COLO829 (cell line): Measurements from ENCODE around the gene TACR2.

Experiments used
- DNase-seq: peaks from one replicate; pipeline ENCODE4 v3.0.0; 2012; ENCODE audit warnings: low spot score

Gene TACR2

DNA sequence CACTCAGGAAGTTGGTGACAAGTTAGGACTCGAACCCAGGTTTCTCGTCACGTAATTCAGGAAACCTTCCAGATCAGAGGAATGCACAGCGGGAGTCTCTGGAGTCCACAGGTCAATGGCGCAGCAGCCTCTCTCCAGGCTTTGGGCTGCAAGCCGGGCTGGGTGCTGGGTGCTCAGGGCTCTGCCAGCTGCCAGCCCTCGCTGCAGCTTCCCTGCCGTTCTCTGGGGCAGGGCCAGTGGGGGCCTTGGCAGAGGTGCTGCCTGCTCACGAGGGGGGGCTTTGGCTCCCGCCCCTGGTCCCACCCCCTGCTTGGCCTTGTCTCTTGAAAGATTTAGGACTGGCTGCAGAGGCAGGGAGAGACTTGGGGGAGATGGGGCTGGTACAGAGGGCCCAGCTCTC, at the start of gene TACR2:
TACR2 (minus strand) TSS at position 224 of the 400 bp plus-strand sequence. CDS start 595 bp downstream, outside the sequence.
- no peak for DNase-seq

DNA sequence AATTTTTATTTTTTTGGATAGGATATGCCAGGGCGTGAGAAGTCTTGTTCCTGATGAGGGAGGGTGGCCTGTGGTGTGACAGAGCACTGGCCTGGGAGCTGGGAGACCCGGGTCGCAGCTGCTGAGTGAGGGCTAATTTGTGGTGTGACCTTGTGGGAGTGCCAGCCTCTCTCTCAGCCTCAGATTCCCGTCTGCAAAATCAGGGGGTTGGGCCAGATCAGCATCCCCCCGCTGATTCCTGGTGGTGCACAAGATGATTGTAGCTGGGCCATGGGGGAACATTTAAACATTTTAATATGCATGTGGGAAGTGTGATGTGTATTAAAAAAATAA, 49.4 kb upstream of the TACR2 start:
- DNase-seq = no peak

DNA sequence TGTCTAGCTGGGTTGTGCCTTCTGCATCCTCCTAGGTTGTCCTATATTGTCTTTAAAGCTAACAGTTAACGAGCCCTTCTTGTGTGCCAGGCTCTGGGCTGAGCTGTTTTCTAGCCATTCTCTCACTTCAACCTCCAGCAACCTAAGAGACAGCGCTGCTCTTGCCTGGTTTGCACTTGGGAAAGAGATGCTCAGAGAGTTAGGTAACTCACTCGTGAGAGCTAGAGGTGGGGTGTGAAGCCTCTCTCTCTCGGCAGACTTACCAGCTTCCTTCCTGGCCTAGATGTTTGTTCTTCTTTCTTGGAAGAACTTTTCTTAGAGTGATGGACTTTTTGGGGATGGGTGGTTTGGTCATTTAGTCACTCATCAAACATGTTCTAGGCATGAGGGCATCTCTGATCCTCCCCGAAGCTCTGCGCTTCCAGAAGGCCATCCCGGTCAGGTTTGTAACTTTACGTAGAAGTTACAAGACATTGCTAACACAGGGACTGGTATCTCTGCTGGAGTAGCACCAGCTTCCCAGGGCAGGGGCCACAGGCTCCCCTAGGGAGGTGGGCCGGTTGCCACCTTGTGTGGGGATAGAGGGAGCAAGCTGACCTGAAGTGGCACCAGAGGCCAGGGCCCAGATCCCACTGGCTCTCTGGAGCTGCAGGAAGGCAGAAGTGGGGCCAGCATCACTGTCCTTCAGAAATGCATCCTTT, 48.9 kb upstream of the TACR2 start:
- DNase-seq = no peak

DNA sequence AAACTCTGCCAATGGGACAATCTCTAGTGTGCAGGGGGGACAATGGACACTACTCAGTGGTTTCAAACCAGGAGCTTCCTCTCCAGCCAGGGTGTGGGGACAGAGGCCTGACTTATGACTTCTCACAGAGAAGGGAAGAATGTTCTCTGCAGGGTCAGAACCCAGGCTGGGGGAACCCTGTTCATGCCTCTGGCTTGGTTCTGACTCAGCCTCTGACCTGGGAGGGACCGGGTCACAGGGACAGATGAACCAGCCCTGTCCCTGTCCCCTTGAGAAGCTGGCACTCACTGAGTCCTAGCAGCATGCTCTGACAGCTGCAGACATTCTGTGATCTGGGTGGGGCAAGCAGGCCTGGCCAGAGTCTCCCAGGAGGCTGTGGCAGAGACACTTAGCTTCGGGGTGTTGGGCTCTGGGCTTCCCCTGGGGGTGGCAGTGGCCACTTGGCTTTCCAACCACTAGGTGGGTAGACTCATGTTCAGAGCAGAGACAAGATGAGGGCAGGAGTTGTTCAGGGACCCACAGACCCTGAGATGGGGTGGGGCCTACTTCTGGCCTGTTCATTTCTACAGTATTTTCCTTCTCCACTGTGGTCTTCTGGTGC, 48.2 kb upstream of the TACR2 start:
- DNase-seq = no peak

DNA sequence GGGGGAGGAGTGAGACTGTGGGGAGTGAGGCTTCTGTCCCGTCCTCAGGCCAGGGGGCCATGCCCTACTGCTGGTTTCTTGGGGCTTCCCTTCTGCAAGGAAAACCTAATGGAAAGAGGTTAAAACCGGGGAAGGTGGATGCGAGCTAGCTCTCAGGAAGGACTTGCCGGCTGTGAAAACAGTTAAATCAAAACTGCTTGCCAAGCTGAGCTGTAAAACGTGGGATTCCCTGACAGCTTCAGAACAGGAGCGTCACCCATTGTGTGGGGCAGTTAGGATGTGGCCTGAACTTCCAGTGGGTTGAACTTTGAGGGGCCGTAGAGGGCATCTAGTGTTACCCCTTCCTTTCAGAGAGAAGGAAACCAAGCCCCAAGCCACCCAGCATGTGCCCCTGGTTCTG, 47.7 kb upstream of the TACR2 start:
- DNase-seq = no peak

DNA sequence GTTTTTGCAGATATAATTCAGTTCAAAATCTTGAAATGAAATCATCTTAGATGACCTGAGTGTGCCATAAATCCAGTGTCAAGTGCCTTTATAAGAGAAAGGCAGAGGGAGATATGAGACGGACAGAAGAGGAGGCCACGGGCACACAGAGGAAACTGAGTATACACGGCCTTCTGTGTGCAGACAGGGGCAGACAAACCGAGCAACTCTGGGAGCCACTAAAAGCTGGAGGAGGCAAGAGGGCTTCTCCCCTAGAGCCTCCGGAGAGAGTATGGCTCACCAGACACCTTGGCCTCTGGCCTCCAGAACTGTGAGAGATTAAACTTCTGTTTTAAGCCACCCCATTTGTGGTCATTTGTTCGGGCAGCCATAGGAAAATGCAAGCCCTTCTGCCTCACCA, 47.2 kb upstream of the TACR2 start:
- DNase-seq = no peak

DNA sequence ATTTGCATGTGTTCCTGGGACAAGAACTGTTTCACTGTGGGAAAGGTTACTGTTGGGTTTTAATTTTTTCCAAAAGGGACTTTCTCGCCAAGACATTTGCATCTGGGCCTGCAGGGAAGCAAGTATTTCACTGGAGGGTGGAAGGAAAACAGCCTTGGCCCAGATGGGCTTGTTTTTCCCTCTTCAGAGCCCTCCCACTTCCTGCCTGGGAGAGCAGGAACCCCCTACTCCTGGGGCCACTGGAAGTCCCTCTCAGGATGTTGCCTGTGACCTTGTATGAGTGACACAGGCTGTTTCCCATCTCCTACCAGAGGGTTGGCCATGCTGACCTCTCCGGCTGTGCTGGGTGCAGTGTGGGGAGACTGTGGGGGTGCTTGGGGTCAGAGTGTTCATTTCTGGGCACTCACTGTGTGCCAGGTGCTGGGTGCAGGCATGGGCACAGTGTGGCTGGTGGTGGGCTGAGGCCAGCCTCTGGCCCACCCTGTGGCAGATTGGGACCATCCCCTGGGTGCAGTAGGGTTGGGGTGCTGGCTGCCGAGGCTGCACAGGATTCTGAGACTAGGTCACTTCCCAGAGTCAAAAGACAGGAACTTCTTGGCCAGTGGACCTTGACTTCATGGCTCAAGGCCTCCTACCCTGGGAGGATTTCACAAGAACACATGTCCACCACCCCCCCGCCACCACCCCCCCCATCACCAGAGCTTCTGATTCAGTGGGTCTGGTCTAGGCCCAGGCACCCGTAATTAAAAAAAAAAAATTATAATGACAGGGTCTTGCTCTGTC, 44.7 kb upstream of the TACR2 start:
- DNase-seq = no peak

DNA sequence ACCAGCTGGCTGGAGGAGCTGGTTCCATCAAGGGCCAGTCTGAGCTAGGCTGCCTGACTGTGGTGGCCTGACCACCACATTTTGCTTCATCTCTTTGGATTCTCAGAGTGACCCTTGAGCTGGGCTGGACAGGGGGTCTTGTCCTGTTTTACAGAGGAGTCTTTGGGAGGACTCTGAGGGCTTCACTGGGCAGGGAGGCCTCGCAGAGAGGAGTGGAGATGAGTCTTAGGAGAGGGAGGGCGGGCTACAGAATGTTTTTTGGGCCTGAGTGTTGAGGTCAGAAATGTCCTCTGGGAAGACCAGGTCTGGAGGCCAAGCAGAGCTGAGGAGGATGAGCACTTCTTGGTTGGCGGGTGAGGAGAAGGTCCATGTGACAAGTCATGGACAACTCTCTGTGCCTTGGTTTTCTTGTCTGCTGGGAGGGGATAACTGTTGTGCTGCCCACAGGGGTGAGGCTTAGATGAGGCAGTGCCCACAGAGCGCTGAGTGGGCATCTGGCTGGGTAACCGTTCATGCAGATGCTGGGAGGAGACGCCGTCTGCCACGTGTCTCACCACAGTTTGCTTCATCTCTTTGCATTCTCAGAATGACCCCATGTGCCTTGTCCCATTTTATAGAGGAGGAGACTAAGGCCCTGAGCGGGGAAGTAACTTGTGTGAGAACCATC, 44.0 kb upstream of the TACR2 start:
- no peak for DNase-seq

DNA sequence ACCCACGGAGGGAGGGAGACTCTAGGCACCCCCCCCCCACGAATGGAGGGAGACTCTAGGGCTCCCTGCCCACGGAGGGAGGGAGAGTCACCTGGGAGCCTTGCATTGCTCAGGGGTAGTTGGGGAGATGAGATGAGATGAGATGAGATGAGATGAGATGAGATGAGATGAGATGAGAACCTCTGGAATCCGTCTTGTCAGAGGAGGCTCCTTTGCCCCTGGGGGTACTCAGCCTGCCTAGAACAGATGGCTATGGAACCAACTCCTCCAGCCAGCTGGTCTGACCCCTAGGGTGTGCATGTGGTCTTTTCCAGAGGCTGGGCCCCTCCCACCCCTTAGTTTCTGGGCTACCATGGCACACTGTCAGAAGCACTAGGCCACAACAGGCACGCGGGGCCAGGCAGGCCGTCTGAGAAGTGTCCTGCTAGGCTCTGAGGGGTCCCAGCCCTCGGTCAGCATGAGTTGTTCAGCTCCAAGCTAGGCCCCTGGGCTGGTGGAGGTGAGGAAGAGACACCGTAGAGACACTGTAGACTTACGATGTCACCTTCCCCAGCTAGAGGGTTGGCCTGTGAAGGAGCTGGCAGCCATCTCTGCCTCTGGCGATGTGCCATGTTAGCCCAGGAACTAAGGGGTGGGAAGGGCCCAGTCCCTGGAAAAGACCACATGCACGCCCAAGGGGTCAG, 43.3 kb upstream of the TACR2 start:
- DNase-seq = no peak

DNA sequence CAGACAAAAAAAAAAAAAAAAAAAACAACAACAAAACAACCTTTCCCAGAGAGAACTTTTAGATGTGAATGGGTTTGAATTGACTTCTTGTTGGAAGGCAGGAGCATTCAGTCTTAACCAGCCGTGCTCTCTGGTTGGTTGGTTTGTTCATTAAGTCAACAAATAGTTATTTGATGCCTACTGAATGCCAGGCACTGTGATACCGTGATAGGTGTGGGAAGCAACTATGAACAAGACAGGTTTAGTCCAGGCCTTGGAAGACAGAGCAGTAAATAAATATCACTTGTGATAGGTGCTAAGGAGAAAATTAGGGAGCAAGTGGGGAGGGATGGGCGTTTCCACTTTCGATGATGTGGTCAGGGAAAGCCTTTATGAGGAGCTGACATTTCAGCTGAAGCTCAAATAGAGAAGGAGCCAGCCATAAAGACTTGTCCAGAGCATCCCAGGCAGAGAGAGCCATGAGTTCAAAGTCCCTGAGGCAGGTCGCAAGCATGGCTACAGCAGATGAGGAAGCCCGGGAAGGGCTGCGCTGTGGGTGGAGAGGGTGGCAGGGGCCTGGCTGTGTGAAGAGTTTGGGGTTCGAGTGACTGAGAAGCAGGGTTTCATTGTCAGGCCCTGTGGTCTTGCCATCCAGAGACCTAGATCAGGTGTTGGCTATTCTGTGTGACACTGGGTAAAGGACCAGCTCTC, 42.5 kb upstream of the TACR2 start:
- DNase-seq = no peak

DNA sequence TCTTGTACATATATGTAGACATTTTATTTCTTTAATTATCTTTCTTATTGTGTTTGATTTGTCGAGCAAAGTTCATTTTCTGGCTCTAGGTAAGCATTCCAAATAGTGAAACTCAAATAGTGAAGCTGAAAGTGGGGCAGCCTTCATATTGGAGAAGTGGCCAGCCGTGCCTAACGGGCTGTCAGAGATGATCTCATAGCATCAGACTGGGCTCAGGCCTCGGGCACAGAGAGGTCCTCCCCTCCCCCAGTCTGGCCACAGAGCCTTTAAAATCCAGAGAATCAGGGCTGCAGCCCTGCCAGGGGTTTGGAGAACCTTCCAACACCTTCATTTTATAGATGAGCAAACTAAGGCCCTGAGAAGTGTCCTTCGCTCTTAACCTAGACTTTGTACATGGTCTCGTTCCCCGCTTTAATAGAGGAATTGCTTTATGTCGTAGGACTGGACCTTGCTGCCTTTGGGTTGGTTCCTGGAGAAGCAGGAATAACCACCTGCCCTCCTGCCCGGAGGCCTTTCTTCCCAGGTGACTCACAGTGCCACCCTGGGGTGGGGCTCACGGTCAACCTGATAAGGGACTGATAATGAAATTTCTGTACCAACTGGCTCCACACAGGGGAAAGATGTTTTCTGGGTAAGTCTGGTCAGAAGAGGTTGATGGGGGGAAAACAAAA, 41.8 kb upstream of the TACR2 start:
- DNase-seq = no peak

DNA sequence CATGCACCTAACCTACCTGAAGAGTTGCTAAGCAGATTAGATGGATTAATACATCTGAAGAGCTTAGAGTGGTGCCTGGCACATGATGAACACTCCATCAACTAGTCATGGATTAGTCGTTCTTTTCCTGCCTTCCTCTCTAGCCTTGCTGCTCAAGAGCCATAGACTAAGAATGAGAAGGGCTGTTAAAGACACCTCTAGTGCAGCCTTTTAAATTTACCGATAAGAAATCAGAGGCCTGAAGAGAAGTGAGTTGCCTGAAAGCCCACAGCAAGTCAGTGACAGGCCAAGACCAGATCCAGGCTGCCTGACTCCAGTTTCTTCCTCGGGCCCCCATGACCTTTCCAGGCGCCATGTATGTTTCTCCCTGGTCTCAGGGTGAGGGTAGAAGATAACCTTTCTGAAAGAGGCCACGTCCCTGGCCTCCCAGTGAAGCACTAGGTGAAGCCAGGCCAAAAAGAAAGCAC, 41.1 kb upstream of the TACR2 start:
- no peak for DNase-seq

DNA sequence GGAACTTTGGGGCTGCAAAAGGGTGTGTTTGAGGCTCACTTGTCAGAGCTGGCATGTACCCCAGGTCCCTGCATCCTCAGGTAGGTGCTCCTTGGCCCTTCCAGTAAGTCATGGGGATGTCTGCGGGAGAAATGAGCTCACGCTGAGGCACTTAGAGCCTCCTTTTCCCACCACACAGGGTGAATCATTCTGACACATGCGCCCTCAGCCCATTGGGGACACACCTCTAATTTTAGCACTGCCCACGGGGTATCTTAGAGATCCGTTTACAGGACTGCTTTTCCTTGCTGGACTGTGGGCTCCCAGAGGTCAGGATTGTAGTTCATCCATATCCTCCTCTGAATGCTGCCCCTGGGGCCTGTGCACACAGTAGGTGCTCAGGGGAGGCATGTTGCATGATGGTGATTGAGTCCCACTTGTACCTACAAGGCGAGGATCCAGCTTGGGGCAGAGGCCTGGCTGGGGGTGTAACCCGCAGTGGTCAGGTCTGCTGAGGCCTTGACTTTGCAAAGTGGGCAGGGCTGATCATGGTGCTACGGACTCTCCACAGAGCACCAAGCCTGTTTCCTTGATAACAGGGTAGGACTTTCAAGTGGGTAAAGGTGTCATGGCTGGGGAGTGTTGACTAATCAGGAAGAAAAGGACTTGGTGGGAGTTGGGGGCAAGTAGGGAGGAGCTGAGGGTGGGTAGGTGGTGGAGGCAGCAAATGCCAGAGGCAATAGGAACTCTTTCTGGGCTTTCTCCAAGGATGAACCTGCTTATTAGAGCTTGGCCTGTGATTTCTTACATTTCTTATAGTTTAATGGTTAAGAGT, 40.4 kb upstream of the TACR2 start:
- DNase-seq = no peak

DNA sequence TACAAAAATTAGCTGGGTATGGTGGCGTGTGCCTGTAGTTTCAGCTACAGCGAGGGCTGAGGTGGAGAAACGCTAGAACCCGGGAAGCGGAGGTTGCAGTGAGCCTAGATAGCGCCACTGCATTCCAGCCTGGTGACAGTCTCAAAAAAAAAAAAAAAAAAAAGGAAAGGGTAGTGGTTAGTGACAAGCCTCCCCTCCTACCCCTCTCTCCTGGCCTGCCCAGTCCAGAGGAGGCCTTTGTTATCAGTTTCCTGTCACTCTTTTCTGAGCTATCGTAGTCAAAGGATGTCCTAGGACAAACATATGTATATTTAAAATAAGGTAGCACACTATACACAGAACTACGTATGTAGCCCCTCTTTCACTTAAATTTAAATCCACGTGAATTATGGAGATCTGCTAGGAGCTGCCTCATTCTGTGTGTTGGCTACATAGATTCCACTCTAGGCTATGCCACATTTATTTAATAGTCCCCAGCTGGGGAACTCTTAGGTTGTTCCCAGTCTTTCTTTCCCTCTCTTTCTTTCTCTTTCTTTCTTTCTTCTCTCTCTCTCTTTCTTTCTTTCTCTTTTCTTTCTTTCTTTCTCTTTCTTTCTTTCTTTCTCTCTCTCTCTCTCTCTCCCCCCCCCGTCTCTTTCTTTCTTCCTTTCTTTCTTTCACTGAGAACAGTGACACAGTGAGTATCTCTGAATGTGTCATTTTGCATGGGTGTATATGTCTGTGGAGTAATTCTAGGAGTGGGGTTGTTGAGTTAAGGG, 38.5 kb upstream of the TACR2 start:
- DNase-seq = no peak

DNA sequence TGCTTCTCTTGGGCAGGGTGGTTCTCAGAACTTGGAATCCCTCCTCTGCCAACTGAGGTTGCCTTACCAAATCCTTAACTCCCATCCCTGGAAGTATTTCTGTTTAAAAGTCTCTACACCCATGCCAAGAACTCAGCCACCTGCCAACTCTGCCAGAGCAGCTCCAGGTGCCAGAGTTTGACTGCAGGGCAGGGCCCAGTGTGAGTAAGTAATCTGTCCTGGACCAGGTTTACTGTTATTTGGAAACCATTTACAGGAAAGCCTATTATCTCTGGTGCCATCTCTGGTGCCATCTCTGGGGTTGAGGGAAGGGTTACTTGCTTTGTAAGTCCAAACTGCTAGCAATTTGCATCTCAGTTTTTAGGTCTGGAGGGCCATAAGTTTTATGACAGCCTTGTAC, 37.1 kb upstream of the TACR2 start:
- DNase-seq = no peak

DNA sequence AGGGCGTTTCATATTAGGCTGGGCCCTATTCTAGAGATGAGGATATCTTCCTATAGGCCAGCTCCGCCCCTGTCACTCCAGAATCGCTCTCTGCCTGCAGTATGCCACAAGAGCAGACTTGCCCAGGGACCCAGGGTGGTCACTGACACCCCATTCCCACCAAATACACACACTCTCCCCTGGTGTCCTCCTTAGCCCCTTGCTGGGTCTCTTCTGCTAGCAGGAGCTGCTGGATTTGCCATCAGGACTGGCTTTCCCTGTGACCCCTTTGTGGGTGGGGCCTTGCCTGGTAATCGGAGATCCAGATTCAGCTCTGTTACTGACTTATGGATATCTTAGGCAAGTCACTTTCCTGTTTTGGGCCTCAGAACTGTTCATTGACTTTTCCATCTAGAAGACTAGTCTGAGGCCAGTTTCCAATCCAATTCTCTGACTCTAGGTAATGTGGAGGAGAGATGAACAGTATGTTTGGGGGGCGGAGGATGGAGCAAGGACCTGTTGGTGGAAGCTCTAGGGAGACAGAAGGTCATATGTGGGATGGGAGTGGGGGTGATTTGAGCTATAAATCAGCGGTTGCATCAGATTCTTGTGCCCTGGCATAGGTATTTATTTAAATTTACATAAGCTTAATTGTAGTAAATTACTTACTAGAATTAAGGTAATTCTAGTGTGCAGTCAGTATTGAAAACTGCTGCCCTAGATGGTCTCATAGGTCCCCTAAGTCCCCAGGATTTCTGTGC, 36.1 kb upstream of the TACR2 start:
- no peak for DNase-seq

DNA sequence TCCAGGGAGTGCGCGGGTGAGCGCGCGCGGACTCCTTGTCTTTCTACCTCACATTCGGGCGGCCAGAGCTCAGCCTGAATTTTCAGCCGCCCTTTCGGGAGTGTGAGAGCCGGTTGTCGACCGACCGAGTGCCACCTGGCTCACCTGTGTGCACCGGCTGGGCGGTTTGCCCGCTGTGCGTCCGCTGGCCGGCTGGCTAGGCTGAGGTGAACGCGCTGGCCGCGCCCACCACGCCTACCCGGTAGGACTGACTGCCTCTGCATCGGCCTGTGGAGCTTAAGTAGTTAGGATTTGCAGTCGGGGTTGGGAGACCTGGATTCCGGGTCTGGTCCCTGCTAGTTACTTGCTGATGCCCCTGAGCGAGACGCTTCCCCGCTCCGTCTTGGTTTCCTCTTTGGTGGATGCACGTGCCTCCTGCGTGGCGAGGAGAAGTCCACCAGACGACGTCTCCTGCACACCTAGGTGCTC, 35.1 kb upstream of the TACR2 start:
- no peak for DNase-seq

DNA sequence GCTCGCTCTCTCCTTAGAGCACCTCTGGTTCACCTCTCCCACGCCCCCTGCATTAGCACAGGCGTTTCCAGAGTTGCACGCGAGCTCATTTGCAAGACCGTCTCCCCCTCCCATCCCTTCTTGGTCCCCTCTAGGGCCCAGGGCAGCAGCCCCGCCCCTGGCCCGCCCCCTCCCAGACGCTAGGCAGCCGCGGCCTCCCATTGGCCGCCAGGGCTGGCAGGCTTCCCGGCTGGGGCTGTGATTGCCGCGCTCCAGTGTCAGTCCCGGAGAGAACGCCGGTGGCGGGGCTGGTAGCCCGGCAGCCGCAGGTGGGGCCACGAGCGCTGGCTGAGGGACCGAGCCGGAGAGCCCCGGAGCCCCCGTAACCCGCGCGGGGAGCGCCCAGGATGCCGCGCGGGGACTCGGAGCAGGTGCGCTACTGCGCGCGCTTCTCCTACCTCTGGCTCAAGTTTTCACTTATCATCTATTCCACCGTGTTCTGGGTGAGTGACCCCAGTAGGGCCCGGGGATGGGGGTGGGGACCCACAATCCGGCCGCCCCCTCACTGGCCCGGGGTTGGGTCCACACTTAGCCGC, 34.6 kb upstream of the TACR2 start, which contains the start of gene TSPAN15:
TSPAN15 (plus strand) TSS at position 257 of the 575 bp plus-strand sequence; CDS start at position 387, 130 bp downstream.
- DNase-seq = no peak
